GM19351 (cell line): ENCODE measurements around the gene HMOX1.
"Not testable (repeated sequence)": the region's sequence is repeated elsewhere in the genome, so short reads cannot be mapped to it uniquely, and the experiment has no call there.

Experiments
- ATAC-seq: cut with Tn5 transposase; IDR thresholded peaks from one replicate; pipeline ENCODE4 v1.9.1; 2021; ENCODE audit warnings: mild to moderate bottlenecking, moderate library complexity; ENCODE audit not compliant: unreplicated experiment

The HMOX1 gene

GRCh38 chr22:35349704-35350538 is 31.0 kb upstream of the HMOX1 start:
- ATAC-seq = no peak

- ATAC-seq = peak; percentile 84
These were observed 30.1 kb upstream of the HMOX1 start for GRCh38 chr22:35350539-35351503.

GRCh38 chr22:35352214-35353111 is 28.4 kb upstream of the HMOX1 start:
- ATAC-seq = no peak

GRCh38 chr22:35353318-35353717 is 27.6 kb upstream of the HMOX1 start:
- no peak for ATAC-seq

DNA sequence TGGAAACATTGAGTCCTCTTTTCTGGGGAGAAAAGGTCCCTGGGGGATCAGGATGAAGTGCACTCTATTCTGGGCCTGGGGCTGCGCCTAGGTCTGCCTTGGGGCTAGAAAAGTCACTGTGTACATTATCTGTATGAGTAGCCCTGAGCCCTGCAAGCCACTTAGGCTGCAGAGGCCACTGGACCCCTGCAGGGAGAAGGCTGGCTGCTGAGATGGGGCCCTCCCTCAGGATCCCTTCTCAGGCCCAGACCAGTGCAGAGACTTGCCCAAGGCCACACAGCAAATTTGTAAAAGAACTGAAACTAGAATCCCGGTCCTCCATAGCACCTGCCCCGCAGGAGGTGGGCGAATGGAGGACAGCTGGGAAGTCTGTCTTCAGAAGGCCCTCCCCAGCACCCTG is 26.8 kb upstream of the HMOX1 start:
- ATAC-seq = no peak

DNA sequence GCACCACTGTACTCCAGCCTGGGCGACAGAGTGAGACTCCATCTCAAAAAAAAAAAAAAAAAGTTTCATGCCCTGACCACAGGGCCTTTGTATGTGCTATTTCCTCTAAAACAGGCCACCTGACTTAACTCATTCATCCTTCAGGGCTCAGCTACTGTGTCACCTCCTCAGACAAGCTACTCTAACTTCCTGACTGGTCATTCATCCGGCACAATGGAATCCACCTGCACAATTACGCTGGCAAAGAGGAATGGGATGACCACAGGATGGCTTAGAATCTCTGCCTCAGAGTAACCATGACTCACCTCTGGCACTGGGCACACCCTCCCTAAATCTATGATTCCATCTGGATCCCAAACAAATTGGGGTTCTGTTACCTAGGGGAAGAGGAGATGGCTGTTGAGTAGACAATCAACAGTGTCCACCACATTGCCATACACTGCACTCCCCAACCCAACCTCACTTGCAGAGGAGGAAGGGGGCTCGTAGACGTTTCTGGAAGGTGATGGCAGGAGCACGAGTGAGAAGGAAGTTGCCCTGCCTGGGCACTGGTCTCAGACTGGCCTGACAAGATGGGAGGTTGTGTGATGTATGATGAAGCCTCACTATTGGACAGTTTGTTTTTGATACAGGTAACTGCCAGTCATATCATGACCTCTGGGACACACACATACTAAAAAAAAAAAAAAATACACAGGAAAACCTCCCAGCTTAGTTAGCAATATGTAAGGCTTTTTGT is 22.8 kb upstream of the HMOX1 start:
- ATAC-seq = no peak

DNA sequence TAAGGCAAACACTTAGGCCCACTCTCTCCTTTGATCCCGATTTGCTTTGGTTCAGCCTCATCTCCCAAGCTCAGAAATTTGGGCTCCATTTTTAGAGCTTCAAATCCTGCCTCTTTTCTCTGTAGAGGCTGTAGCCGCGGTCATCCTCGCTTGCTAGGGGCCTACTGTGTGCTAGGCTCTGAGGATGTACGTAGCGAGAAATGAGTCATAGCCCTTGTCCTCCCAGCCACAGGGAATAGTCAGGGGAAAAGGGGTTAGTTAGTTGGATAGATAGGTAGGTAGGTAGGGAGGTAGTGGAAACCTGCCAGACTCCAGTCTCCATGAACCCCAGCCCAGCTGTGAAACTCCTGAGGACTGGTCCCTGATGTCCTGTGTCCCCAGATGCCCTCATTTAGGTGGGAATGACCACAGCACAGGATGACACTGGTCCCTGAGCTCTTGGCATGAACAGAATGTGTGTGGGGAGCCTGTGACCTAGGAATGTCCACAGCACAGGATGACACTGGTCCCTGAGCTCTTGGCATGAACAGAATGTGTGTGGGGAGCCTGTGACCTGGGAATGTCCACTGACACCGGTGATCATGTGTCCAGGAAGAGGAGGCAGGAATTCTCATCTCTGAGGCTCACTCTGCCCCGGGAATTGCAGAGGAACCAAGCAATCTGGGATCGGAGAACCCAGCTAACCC is 21.4 kb upstream of the HMOX1 start:
- ATAC-seq = no peak

DNA sequence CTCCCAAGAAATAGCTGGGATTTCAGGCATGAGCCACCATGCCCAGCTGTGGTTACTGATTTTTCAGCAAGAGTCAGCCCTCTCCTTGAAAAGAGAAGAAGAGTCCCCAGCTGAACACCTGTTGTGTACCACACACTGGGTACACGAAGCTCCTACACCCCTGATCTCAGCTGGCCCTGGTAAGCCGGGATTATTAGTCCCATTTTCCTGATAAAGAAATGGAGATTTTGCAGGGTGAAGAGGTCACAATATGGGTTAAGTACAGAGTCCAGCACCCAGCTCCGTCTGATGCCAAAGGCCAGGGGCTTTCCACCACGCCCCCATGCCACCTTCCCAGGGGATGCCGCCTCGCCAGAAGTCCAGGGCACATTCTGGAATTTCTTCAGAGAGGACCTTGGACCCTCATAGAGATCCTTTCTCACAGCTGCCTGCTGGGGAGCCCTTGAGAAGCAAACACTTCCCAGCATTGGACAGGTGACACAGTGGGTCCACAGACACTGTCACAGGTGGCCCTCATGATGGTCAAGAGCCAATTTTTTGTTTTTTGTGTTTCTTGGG is 19.8 kb upstream of the HMOX1 start:
- ATAC-seq = no peak

DNA sequence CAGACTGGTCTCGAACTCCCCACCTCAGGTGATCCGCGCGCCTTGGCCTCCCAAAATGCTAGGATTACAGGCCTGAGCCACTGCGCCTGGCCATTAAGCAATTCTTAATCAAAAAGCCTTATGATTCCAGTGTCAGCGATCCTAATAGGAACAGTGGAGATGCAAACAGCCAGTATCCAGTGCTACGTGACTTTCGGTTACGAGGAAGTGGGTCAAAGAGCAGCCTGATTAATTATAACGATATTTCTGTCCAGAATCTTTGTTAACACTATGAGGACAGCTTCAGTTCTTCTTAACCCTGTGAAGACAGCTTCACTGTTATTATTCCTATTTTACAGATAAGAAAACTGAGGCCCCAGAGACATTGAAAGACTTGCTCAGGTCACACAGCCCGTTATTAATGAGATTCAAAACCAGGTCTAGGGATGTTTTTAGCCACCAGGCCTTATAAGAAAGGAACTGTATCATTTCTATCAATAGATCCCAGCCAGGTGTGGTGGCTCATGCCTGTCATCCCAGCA is 17.3 kb upstream of the HMOX1 start:
- ATAC-seq = no peak

- ATAC-seq = not testable (repeated sequence)
These were observed 16.7 kb upstream of the HMOX1 start for GRCh38 chr22:35364230-35364629.

DNA sequence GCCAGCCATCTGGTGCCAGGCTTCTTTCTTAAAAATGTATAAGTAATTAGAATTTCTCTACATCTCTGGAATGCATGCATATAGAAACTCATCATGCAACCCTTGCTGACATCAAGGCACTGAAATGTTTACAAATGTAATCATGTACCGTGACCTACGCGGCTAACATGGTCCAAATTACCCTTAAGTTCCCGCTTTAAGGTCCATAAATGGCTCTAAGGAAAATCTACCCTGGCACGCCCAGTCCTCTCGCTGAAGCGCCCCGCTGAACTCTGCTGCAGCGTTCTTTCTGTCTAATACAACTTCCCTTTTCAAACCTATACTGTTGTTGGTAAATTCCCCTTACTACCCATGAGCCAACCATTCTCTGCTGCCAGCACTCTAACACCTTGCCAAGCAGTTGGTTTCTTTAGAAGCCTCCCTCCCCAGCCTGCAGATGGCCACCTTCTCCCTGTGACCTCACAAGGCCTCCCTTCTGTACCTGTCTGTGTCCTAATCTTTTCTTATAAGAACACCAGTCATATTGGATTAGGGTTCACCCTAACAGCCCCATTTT is 13.5 kb upstream of the HMOX1 start:
- no peak for ATAC-seq

DNA sequence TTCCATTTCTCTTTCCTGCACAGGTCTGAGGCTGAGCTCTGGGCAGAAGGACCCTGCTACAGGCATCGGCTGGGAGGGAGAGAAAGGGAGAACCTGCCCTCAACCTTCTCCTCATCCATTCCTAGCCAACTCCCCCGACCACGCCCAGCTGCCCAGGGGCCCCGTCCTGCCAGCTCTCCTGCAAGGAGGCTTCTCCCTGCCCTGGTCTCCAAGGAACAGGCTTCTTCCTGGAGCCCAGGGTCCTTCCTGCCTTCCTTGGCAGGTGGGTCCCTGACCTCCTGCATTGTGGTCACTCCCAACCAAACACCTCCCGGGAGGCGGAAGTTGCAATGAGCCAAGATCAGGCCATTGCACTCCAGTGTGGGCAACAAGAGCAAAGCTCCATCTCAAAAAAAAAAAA is 12.5 kb upstream of the HMOX1 start:
- ATAC-seq = no peak

- ATAC-seq = no peak
These were observed 10.9 kb upstream of the HMOX1 start for GRCh38 chr22:35369996-35370395.

DNA sequence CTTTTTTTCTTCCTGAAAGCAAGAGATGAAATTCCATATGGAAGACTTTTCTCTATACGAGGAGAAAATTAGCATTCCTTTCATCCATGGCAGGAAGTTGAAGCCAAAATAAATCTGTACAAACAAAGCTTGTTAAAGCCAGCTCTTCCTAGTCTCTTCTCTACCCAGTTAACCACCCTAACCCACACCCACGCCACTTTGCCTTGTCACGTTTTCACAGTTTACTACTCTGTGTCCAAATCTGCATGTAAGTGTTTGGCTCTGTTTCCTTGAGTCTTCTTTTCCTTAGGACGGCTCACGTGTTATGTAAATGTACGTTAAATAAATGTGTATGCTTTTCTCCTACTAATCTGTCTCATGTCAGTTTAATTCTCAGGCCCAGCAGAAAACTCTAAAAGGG is 7.1 kb upstream of the HMOX1 start:
- ATAC-seq = no peak

- no peak for ATAC-seq
These were observed 5.9 kb upstream of the HMOX1 start for GRCh38 chr22:35375031-35375430.

DNA sequence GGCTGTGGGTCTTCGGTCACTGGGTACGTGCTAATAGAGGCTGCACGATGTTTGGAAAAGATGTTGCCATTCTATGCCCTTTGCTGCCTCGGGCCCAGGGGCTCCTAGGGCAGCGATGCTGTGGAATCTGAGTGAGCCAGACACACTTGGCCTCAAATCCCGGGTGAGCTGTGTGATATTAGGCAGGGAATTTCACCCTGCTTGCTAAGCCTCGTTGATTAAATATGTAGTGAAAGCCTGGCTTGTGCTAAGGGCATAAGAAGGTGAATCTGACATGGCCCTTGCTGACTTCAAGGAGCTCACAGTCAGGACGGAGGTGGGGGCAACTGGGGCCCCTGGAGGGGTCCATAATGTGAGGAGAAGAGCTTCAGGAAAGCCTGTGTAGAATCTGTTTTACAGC is 5.4 kb upstream of the HMOX1 start:
- no peak for ATAC-seq

- peak; percentile 61 for ATAC-seq
These were observed 4.0 kb upstream of the HMOX1 start for GRCh38 chr22:35376728-35377472.

GRCh38 chr22:35377735-35378134 is 3.2 kb upstream of the HMOX1 start:
- no peak for ATAC-seq
